ENCODE data around the gene OGFOD3.

Gene OGFOD3

GRCh38 chr17:82446649-82447048 is 28.3 kb upstream of the OGFOD3 start:
- DNase-seq: no peak

- DNase-seq: no peak
Measured at GRCh38 chr17:82446124-82446523, 27.7 kb upstream of the OGFOD3 start.

- no peak for DNase-seq
Measured at GRCh38 chr17:82445542-82445941, 27.2 kb upstream of the OGFOD3 start.

GRCh38 chr17:82444941-82445521 is 26.6 kb upstream of the OGFOD3 start:
- DNase-seq: no peak

GRCh38 chr17:82444284-82444893 is 26.0 kb upstream of the OGFOD3 start:
- no peak for DNase-seq

GRCh38 chr17:82443465-82444283 is 25.3 kb upstream of the OGFOD3 start:
- DNase-seq: no peak

- DNase-seq: no peak
Measured at GRCh38 chr17:82442643-82443464, 24.5 kb upstream of the OGFOD3 start.

- no peak for DNase-seq
Measured at GRCh38 chr17:82441691-82442487, 23.5 kb upstream of the OGFOD3 start.

- no peak for DNase-seq
Measured at GRCh38 chr17:82440991-82441627, 22.7 kb upstream of the OGFOD3 start.

GRCh38 chr17:82440469-82440981 is 22.1 kb upstream of the OGFOD3 start:
- no peak for DNase-seq

GRCh38 chr17:82439829-82440365 is 21.5 kb upstream of the OGFOD3 start:
- DNase-seq: no peak

- no peak for DNase-seq
Measured at GRCh38 chr17:82439194-82439828, 20.9 kb upstream of the OGFOD3 start.

GRCh38 chr17:82438401-82439193 is 20.2 kb upstream of the OGFOD3 start:
- DNase-seq: no peak

- no peak for DNase-seq
Measured at GRCh38 chr17:82437325-82437668, 18.9 kb upstream of the OGFOD3 start.

GRCh38 chr17:82436601-82437324 is 18.4 kb upstream of the OGFOD3 start:
- no peak for DNase-seq

GRCh38 chr17:82435601-82436583 is 17.5 kb upstream of the OGFOD3 start:
- DNase-seq: no peak

GRCh38 chr17:82435103-82435502 is 16.7 kb upstream of the OGFOD3 start:
- no peak for DNase-seq

- DNase-seq: peak; percentile 39
Measured at GRCh38 chr17:82434216-82434565, 15.8 kb upstream of the OGFOD3 start.

Measured in CD4-positive, alpha-beta T cell treated with Interleukin-12 subunit alpha and Interleukin-12 subunit beta, for 1 hour (primary cell).